Prostate gland (tissue), 2 donors: ENCODE results near the gene GPR18.

Source experiments
- CTCF ChIP-seq, 4 experiments: fragments of 200-600 bp in 2 of 4; fragments of 450-650 bp in 2 of 4; sonication (generic) in 2 of 4; IDR thresholded peaks; 1 replicate in 3 of 4; 2 replicates in 1 of 4; pipeline ENCODE4 v1.5.1; 2016 to 2019; ENCODE audit warnings: antibody characterized with exemption in 4 of 4, mild to moderate bottlenecking in 2 of 4, moderate library complexity in 2 of 4
- POLR2A ChIP-seq: fragments of 450-650 bp; IDR thresholded peaks from one replicate; pipeline ENCODE4 v1.6.1; 2016; ENCODE audit warnings: antibody characterized with exemption, mild to moderate bottlenecking
- POLR2AphosphoS5 ChIP-seq: sonication (generic); formaldehyde crosslinking; IDR thresholded peaks from one replicate; pipeline ENCODE4 v1.6.1; 2017; ENCODE audit warnings: antibody characterized with exemption

- TF ChIP-seq CTCF (IDR thresholded peaks at IDR 0.05) (no peak), POLR2A (no peak), POLR2AphosphoS5 (no peak)
Measured at GRCh38 chr13:99289674-99290337, 31.6 kb upstream of the GPR18 start.
